Measurements from ENCODE around the gene RENBP. TPM values are rescaled to one million over a fixed set of nuclear protein-coding genes. Genes with fewer than 3 reads are reported as not detected.

Gene RENBP
- polyA plus RNA-seq, 1 of the 3 experiments (the other 2 are of a cell fraction): 0.90 TPM

DNA sequence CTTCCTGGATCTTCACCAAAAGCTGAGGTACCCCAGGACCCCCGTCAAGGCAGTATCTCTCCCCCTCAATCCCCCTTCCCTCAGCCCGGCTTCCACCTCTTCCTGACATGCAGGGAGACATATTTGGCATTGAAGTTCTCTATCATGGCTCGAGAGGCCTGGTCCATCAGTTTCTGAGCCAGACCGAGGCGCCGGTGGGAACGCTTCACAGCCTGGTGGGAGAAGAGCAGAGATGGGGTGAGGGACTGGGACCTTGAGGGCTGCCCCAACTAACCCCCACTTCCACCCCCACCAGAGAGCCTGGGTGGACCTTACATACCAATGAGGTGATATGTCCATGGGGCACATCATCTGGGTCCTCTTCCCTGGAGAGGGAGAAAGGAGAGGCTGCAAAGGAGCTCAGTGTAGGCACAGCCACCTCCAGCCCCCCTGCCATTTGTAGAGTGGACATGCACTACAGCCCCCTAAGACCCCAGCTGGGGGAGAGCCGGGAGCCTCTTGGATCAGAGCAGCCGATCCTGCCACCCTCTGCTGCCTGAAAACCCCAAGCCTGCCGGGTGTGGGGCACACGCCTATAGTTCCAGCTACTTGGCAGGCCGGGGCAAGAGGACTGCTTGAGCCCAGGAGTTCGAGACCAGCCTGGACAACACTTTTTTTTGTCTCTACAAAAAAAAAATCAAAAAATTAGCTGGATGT is 12.1 kb downstream of the RENBP start:
- peaks cover 35% of the 10 kb centered on the region for H3K79me2 ChIP-seq (ENCODE audit: insufficient read depth)
- H3K4me1 ChIP-seq (ENCODE audit: control insufficient read depth in 1 of 2, insufficient read depth in 2 of 2, low read depth in 1 of 2, low read length in 1 of 2): peaks cover 10 to 31% of the 10 kb centered on the region in 2 experiments; a peak in 2 of 4 replicates
- H3K27me3 ChIP-seq (ENCODE audit: insufficient read depth): peaks cover 4% of the 10 kb centered on the region; the same call in 1 of the 2 replicates
- peaks cover 11% of the 10 kb centered on the region for H3F3A ChIP-seq (replicated peaks; ENCODE audit: insufficient read depth)
- TF ChIP-seq RCOR1 (IDR thresholded peaks at IDR 0.05; ENCODE audit: low read length): no peak
- TF ChIP-seq, protein P1, sequence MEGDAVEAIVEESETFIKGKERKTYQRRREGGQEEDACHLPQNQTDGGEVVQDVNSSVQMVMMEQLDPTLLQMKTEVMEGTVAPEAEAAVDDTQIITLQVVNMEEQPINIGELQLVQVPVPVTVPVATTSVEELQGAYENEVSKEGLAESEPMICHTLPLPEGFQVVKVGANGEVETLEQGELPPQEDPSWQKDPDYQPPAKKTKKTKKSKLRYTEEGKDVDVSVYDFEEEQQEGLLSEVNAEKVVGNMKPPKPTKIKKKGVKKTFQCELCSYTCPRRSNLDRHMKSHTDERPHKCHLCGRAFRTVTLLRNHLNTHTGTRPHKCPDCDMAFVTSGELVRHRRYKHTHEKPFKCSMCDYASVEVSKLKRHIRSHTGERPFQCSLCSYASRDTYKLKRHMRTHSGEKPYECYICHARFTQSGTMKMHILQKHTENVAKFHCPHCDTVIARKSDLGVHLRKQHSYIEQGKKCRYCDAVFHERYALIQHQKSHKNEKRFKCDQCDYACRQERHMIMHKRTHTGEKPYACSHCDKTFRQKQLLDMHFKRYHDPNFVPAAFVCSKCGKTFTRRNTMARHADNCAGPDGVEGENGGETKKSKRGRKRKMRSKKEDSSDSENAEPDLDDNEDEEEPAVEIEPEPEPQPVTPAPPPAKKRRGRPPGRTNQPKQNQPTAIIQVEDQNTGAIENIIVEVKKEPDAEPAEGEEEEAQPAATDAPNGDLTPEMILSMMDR (IDR thresholded peaks at IDR 0.05): no peak
- no peak for TF ChIP-seq POLR2AphosphoS5 (IDR thresholded peaks at IDR 0.05; ENCODE audit: low read depth, low read length)
- no peak for TF ChIP-seq RFX5 (IDR thresholded peaks at IDR 0.05; ENCODE audit: low read length)
- TF ChIP-seq, protein P2, sequence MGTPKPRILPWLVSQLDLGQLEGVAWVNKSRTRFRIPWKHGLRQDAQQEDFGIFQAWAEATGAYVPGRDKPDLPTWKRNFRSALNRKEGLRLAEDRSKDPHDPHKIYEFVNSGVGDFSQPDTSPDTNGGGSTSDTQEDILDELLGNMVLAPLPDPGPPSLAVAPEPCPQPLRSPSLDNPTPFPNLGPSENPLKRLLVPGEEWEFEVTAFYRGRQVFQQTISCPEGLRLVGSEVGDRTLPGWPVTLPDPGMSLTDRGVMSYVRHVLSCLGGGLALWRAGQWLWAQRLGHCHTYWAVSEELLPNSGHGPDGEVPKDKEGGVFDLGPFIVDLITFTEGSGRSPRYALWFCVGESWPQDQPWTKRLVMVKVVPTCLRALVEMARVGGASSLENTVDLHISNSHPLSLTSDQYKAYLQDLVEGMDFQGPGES (IDR thresholded peaks at IDR 0.05; ENCODE audit: low read depth, low read length): no peak
- TF ChIP-seq, protein P3, sequence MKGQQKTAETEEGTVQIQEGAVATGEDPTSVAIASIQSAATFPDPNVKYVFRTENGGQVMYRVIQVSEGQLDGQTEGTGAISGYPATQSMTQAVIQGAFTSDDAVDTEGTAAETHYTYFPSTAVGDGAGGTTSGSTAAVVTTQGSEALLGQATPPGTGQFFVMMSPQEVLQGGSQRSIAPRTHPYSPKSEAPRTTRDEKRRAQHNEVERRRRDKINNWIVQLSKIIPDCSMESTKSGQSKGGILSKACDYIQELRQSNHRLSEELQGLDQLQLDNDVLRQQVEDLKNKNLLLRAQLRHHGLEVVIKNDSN (IDR thresholded peaks at IDR 0.05; ENCODE audit: borderline replicate concordance, low read depth): no peak
- TF ChIP-seq RXRA (IDR thresholded peaks at IDR 0.05; ENCODE audit: borderline replicate concordance, low read depth): no peak
- TF ChIP-seq, protein P4, sequence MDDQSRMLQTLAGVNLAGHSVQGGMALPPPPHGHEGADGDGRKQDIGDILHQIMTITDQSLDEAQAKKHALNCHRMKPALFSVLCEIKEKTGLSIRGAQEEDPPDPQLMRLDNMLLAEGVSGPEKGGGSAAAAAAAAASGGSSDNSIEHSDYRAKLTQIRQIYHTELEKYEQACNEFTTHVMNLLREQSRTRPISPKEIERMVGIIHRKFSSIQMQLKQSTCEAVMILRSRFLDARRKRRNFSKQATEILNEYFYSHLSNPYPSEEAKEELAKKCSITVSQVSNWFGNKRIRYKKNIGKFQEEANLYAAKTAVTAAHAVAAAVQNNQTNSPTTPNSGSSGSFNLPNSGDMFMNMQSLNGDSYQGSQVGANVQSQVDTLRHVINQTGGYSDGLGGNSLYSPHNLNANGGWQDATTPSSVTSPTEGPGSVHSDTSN (IDR thresholded peaks at IDR 0.05): no peak
- TF ChIP-seq NRF1 (IDR thresholded peaks at IDR 0.05; ENCODE audit: low read depth, low read length): no peak
- no peak for TF ChIP-seq MXI1 (IDR thresholded peaks at IDR 0.05; ENCODE audit: low read depth, low read length)
- TF ChIP-seq GABPA (IDR thresholded peaks at IDR 0.05; ENCODE audit: low read depth): no peak
- no peak for TF ChIP-seq CHD2 (IDR thresholded peaks at IDR 0.05; ENCODE audit: low read length, partially characterized antibody)
- TF ChIP-seq TCF12 (IDR thresholded peaks at IDR 0.05): no peak
- no peak for TF ChIP-seq MEF2A (IDR thresholded peaks at IDR 0.05; ENCODE audit: borderline replicate concordance, low read depth)
- no peak for TF ChIP-seq JUND (IDR thresholded peaks at IDR 0.05)
- no peak for TF ChIP-seq FOXJ3 (CRISPR knock-in tag; IDR thresholded peaks at IDR 0.05)
- TF ChIP-seq ELF1 (IDR thresholded peaks at IDR 0.05): no peak
- TF ChIP-seq SMC3 (IDR thresholded peaks at IDR 0.05; ENCODE audit: low read depth, low read length): no peak
- no peak for TF ChIP-seq RAD21 (IDR thresholded peaks at IDR 0.05; ENCODE audit: low read length)
- no peak for TF ChIP-seq TEAD4 (IDR thresholded peaks at IDR 0.05; ENCODE audit: borderline replicate concordance, insufficient read depth)
- H3K27ac ChIP-seq (ENCODE audit: low read depth in 2 of 2, low read length in 1 of 2): no peak overlapping the region
- no peaks in the 10 kb centered on the region for H3K9me2 ChIP-seq
- H3K9me3 ChIP-seq: no peaks in the 10 kb centered on the region
- H3K9ac ChIP-seq: no peak overlapping the region
- peaks cover 34% of the 10 kb centered on the region for H4K20me1 ChIP-seq (ENCODE audit: insufficient read depth)
- H2AFZ ChIP-seq (ENCODE audit: low read depth): no peak overlapping the region
- H3K4me2 ChIP-seq: no peak overlapping the region
- 92% methylated on average over 12 of the region's 13 CpGs for WGBS (ENCODE audit: low lambda C conversion rate)
- no peak overlapping the region for H3K4me3 ChIP-seq (ENCODE audit: low read depth in 2 of 2, low read length in 1 of 2)
- ChIA-PET POLR2A (interaction anchor here (0.5 kb wide), 1 partner anchor 76 kb away, joined by 4 read pairs; no protein-coding TSS in a partner anchor), CTCF (interaction anchor here (0.6 to 16.7 kb wide), 4 partner anchors 9 to 34 kb away, joined by 3 to 271 read pairs (median 18); partner anchors contain the start of gene RENBP)
- no peak for DNase-seq
- peaks cover 12 to 35% of the 10 kb centered on the region in 2 experiments for H3K36me3 ChIP-seq (replicated peaks in 1 of 2; ENCODE audit: control insufficient read depth in 1 of 2, insufficient read depth in 2 of 2, low read length in 1 of 2)

All from SK-N-SH (cell line).